GM12872 (cell line): ENCODE measurements around the gene NOTCH1.

Experiments used
- TF ChIP-seq, protein P1 (sequence below): IDR thresholded peaks from 3 replicates; pipeline ENCODE4 v1.5.1; 2011; ENCODE audit warnings: low read depth, mild to moderate bottlenecking, low read length, moderate library complexity; ENCODE audit not compliant: insufficient read depth

The NOTCH1 gene

GRCh38 chr9:136576269-136576626 lies 30.4 kb upstream of the NOTCH1 start:
- TF ChIP-seq, protein P1, sequence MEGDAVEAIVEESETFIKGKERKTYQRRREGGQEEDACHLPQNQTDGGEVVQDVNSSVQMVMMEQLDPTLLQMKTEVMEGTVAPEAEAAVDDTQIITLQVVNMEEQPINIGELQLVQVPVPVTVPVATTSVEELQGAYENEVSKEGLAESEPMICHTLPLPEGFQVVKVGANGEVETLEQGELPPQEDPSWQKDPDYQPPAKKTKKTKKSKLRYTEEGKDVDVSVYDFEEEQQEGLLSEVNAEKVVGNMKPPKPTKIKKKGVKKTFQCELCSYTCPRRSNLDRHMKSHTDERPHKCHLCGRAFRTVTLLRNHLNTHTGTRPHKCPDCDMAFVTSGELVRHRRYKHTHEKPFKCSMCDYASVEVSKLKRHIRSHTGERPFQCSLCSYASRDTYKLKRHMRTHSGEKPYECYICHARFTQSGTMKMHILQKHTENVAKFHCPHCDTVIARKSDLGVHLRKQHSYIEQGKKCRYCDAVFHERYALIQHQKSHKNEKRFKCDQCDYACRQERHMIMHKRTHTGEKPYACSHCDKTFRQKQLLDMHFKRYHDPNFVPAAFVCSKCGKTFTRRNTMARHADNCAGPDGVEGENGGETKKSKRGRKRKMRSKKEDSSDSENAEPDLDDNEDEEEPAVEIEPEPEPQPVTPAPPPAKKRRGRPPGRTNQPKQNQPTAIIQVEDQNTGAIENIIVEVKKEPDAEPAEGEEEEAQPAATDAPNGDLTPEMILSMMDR: no peak

- TF ChIP-seq, protein P1: no peak
Measured at GRCh38 chr9:136575626-136576268, 29.9 kb upstream of the NOTCH1 start.

GRCh38 chr9:136572828-136573625 lies 27.2 kb upstream of the NOTCH1 start:
- TF ChIP-seq, protein P1: no peak

- TF ChIP-seq, protein P1: no peak
Measured at GRCh38 chr9:136572003-136572827, 26.4 kb upstream of the NOTCH1 start.

DNA sequence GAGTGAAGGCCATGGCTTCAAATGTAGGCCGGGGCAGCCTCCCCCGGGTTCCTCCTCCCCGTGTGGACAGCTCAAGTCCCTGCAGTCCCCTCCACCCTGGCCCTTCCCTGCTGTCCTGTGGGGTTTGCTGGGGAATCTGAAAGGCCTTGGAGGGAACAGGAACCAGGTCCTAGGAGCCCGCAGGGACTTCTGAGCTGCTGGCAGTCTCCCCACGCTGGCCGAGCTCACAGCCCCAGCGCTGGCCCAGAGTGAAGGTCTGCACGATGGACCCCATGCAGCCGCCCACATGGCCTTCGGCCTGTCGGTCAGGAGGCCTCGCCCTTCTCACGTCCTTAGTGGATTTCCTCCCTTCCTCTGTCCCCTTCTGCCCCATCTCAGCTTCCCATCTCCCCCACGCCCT lies 25.7 kb upstream of the NOTCH1 start:
- TF ChIP-seq, protein P1: no peak

DNA sequence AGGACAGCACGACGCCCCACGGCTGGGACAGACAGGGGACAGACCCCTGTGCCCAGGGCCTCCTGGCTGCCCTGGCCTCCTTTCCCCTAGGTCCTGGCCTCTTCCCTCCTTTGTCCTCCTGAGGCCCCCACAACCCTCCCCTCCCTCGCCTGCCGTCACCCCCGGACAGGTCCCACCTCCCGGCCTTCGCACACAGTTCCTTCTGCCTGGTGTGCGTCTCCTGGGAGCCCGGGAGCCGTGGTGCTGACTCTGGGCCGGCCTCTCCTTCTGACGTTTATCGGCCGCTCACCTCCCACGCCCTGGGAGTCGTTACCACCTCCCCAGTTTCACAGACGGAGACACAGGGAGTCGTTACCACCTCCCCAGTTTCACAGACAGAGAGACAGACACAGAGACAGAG lies 25.1 kb upstream of the NOTCH1 start:
- TF ChIP-seq, protein P1: no peak

DNA sequence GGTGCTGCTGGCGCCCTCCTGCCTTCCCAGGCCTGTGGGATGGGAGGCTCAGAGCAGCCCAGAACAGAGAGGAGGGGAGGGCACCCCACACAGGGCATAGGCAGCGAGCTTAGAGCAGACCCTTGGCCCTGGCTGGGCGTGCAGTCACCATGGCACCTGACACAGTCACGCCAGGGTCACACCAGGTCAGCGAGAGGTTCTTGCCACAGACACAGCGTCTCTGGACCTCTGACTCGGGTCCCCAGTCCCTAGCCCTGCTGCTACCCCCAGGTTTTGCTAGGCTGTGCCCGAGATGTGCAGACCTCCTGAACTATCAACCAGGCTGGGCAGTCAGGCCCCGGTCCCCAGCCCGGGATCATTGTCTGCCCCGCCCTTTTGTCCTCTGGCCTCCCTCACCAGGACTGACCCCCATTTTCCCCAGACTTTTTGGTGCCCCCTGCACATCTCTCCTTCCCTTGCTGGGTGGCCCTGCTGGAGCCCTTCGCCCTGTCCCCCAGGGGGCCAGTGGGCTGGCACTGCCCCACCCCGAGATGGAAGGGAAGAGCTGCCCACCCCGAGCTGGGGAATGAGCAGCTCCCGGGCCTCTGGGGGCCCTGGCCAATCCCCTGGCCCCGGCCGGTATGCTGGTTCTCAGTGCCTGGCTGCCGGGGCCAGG lies 24.5 kb upstream of the NOTCH1 start:
- TF ChIP-seq, protein P1: no peak
